GM12878 (cell line): Measurements from ENCODE around the gene MDN1. TPM values are rescaled to one million over a fixed set of nuclear protein-coding genes. Genes with fewer than 3 reads are reported as not detected.
A peak's percentile ranks its signal among the peaks of the same experiment; 100 is the strongest.

Experiments used
- CBFB ChIP-seq: IDR thresholded peaks from 2 replicates; pipeline ENCODE4 v1.6.1; 2016; ENCODE audit warnings: antibody characterized with exemption, low read depth
- CEBPZ ChIP-seq: fragments of 150-350 bp; IDR thresholded peaks from 2 replicates; pipeline ENCODE4 v1.6.1; 2016; ENCODE audit warnings: low read depth, low read length
- CHD1 ChIP-seq: IDR thresholded peaks from 2 replicates; pipeline ENCODE4 v1.6.1; 2012; ENCODE audit warnings: low read depth, low read length, improper control_type of control experiment
- EZH2 ChIP-seq: IDR thresholded peaks from 2 replicates; pipeline ENCODE4 v1.6.1; 2012; ENCODE audit warnings: low read depth, mild to moderate bottlenecking, control low read depth, inconsistent platforms, low read length, borderline replicate concordance; ENCODE audit not compliant: control insufficient read depth
- FOS ChIP-seq: IDR thresholded peaks from 3 replicates; pipeline ENCODE4 v1.6.1; 2011; ENCODE audit warnings: borderline replicate concordance; ENCODE audit not compliant: insufficient read length; ENCODE audit errors: extremely low read depth
- HSF1 ChIP-seq: fragments of 150-350 bp; IDR thresholded peaks from 2 replicates; pipeline ENCODE4 v1.6.1; 2014; ENCODE audit warnings: mild to moderate bottlenecking, low read depth, low read length
- JUNB ChIP-seq: IDR thresholded peaks from 2 replicates; pipeline ENCODE4 v1.6.1; 2016; ENCODE audit warnings: antibody characterized with exemption, mild to moderate bottlenecking
- LARP7 ChIP-seq: fragments of 450-650 bp; IDR thresholded peaks from 2 replicates; pipeline ENCODE4 v1.6.1; 2017; ENCODE audit warnings: mild to moderate bottlenecking
- NR2C1 ChIP-seq: fragments of 450-650 bp; IDR thresholded peaks from 2 replicates; pipeline ENCODE4 v1.6.1; 2017; ENCODE audit warnings: antibody characterized with exemption, mild to moderate bottlenecking, moderate library complexity
- PAX8 ChIP-seq: fragments of 450-650 bp; IDR thresholded peaks from 2 replicates; pipeline ENCODE4 v1.6.1; 2017; ENCODE audit warnings: mild to moderate bottlenecking, moderate library complexity
- POU2F2 ChIP-seq: IDR thresholded peaks from 3 replicates; pipeline ENCODE4 v1.6.1; 2011; ENCODE audit warnings: low read depth, mild to moderate bottlenecking, low read length, borderline replicate concordance
- RAD51 ChIP-seq: fragments of 450-650 bp; IDR thresholded peaks from 2 replicates; pipeline ENCODE4 v1.6.1; 2016; ENCODE audit warnings: moderate library complexity, mild to moderate bottlenecking, inconsistent platforms
- polyA plus RNA-seq, 11 experiments: library from polyadenylated mRNA; depleted of rRNA in 4 of 11; unstranded in 6 of 11; stranded (reverse) in 5 of 11; fragments of >200 nt; fragmentation: Nextera tagmentation in 4 of 11; fragmentation: Illumina TruSeq in 1 of 11; extraction: Ambion mirVana in 4 of 11; extraction: Trizol in 1 of 11; gene quantifications; 1 replicate in 1 of 11; 2 replicates in 10 of 11; pipeline versions ENCODE4 v1.2.1 to v1.2.3, GENCODE V29; 2011 to 2016; ENCODE audit warnings: inconsistent platforms in 2 of 11, missing spikeins in 2 of 11, low read depth in 1 of 11
- total RNA-seq, 4 experiments: library from RNA; depleted of rRNA in 3 of 4; stranded (reverse); fragments of >200 nt in 3 of 4; fragmentation: Illumina TruSeq in 1 of 4; extraction: Trizol in 1 of 4; gene quantifications; 2 replicates each; pipeline versions ENCODE4 v1.2.1 to v1.2.3, GENCODE V29; 2013 to 2021

The MDN1 gene
- total and polyA plus RNA-seq, 10 of the 15 experiments (the other 5 are each of a cell fraction or from before 2014, with no cell fraction given): 14.3 to 50.1 (median 22.1) TPM

- no peak for TF ChIP-seq CEBPZ
- TF ChIP-seq JUNB: peak; percentile 91
- TF ChIP-seq PAX8: no peak
- TF ChIP-seq FOS: no peak
- TF ChIP-seq EZH2: no peak
- peak; percentile 83; the same call in 2 of the 3 replicates for TF ChIP-seq POU2F2
- 0 out of 2 replicates have a peak, but pooled peaks have one; percentile 25 for TF ChIP-seq RAD51
- TF ChIP-seq CHD1: no peak
- TF ChIP-seq LARP7: no peak
- peak; percentile 95 for TF ChIP-seq CBFB
- TF ChIP-seq HSF1: no peak
- TF ChIP-seq NR2C1: peak; percentile 63
Measured at GRCh38 chr6:89834884-89835792, 15.5 kb upstream of the MDN1 start (continued).
